M059J (cell line): ENCODE results near the gene TMED4. TPM values are rescaled to one million over a fixed set of nuclear protein-coding genes. Genes with fewer than 3 reads are reported as not detected.

ENCODE experiments used
- DNase-seq: peaks from one replicate; pipeline ENCODE4 v3.0.0-alpha.2; 2012; ENCODE audit warnings: low read depth
- total RNA-seq: library from RNA; depleted of rRNA; stranded (reverse); fragments of >200 nt; shearing (Covaris generic); gene quantifications from 2 replicates; pipeline ENCODE4 v1.2.3, GENCODE V29; 2014; rRNA removed

The TMED4 gene
- total RNA-seq, result 226 and 256 TPM in 2 replicates

DNA sequence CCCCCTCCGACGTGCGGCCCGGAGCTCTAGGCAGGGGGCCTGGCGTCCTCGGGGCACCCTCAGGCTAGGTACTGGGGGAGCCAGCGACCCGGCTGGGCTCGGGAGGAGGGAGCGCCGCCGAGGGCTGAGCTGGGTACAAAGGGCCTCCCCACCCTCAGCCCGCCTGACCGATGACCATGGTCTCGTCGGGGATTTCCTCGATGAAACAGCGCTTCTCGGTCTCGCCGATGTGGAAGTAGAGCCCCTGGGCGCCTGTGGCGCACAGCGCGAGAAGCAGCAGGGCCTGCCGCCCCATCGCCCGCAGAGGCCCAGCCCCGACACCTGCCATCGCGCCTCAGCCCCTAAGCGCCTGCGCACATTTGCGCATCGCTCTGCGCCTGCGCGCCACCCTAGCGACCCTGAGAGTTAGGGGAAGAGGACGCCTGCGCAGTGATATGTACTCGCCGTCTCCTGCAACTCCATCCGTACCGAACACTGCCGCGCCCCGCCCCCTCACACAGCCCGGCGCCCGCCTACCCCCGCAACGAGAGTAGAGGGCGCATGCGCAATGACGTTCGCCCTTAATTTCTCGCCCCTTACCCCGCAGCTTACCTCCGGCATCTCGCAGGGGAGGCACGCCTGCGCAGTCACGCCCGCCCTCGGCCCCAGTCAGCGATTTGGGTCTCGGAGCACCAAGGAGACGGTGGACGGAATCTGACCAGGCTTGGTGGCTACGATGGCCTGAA is at the start of gene TMED4:
Gene TMED4, minus strand, starts transcription at position 353 of the 725 bp plus-strand sequence. Its CDS starts 25 bp downstream, at position 328.
- peak; percentile 98 for DNase-seq

- DNase-seq, result peak; percentile 28
Observed at GRCh38 chr7:44631458-44632115, 49.6 kb upstream of the TMED4 start.

GRCh38 chr7:44630792-44631457 is 48.9 kb upstream of the TMED4 start:
- no peak for DNase-seq

DNA sequence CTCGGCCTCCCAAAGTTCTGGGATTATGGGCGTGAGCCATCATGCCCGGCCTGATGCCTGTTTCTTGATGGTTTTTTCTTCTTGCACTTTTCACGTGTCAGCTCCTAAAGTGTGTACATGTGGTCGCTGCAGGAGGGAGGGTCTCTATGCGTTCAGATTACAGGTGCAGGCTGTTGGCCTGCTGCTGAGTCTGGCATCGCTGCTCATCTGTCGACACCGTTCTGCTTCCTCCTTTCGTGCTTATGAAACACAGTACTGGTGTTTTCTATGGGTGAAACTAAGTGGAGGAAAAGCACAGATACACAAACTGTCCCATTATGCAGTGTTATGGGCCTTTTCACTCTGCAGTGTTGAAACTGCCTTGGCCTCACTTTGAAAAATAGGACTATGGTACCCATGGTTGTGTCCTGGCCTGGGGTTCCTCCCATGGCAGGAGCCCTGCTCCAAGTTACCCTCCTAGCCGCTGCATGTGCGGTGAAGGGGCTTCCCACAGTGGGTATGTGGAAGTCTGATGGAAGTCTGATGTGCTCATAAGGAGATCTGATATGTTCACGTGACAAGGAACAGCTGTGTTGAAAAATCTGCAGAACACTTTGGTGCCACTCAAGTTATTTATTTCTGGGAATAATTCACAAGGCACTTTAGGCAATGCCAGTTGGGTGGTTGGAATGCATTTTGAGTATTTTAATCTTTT is 47.9 kb upstream of the TMED4 start:
- no peak for DNase-seq

DNA sequence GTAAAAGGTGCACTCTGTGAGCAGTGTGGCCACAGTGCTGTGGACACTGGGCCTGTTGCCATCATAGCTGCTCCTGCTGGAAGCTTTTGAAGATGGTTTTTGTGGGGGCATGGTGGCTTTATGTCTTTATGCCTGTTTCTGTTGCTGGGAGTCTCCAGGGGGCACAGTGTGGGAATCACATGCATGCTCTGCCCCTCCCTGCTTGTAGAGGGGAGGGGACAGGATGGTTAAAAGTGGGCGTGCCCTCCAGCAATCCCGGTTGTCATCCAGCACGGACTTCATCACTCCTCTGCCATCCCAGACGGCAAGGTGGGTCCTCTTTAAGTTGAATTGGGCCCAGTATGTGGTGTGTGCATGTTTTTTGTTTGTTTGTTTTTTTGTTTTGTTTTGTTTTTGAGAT is 44.6 kb upstream of the TMED4 start:
- DNase-seq, result no peak

DNA sequence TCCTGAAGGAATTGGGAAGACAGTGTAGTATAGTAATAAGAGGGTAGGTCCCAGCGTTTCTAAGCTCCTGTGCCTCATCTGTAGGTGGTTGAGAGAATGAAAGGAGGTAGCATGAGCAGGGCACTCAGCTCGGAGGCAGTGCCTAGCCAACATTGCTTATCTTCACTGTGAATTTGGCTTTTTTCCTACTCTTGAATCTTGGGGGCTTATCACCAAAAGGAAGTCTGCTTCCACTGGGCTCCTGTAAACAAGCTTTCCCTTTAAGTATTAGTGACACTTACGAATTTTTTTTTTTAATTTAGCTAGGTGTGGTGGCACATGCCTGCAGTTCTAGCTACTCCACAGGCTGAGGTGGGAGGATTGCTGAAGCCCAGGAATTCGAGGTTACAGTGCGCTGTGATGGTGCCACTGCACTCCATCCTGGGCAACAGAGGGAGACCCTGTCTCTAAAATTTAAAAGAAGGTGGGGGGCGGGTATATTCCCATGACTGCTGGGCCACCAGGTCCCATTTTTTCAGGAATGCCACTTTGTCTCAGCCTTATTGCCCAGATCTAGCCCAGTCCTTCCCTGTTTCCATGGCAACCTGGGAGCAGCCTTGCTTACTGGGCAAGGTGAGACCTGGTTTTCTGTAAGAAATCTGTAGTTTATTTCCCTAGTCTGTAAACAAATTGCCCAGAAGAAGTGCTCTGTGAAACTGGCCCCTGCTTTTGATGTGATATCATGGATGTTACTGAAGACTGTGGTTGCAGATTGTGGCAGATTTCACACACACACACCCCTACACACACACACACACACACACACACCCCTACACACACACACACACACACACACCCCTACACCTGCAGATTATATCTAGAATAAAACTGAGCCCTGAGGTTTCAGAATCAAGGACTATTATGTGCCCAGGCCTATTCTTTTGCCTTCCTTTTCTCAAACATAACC is 43.8 kb upstream of the TMED4 start:
- DNase-seq, result peak; percentile 13

DNA sequence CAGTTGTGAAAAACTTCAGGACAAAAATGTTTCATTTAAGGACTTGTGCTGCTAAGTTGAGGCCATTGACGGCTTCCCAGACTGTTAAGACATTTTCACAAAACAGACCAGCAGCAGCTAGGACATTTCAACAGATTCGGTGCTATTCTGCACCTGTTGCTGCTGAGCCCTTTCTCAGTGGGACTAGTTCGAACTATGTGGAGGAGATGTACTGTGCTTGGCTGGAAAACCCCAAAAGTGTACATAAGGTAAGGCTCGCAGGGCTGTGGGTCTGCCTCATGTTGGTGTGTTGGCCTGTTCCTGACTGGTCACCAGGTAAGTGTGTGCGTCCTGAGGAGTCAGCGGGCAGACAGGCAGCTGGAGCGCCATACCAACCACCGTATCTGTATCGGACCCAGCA is 42.3 kb upstream of the TMED4 start:
- no peak for DNase-seq

DNA sequence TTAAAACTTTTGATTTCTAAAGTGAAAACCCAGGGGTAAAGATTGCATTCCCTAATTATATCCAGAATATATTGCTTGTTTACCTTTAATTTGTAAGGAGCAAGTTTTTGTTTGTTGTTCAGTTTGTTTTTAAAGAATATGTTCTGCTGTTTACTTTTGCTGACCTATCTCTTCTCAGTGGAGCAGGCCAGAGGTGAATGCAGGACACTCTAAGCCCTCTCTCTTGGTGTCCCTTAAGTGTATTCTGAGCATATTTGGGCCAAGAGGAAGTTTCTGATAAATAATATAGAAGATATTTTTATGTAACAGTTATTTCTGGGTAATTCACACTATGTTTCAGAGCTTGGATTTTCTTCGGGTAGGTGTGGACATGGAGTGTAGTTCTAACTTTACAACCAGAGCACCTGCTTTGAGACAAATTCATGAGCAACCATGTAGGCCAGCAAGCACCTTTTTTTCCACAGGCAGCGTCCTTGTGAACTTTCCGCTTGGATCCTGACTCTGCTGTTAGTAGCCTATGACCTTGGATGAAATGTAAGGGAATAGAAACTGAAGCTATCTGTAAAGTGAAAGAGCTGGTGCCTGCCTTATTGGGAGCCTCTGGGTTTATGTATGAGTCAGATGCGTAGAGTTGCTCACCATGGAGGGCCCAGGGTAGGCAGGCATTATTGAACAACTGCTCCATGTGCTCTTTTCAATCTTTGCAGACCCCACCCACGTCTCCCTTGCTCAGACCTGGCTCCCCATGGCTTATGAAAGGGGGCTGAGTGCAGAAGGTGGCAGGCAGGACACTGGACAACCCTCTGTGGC is 40.5 kb upstream of the TMED4 start:
- DNase-seq, result peak; percentile 53

GRCh38 chr7:44621750-44622103 is 39.7 kb upstream of the TMED4 start:
- DNase-seq, result no peak

DNA sequence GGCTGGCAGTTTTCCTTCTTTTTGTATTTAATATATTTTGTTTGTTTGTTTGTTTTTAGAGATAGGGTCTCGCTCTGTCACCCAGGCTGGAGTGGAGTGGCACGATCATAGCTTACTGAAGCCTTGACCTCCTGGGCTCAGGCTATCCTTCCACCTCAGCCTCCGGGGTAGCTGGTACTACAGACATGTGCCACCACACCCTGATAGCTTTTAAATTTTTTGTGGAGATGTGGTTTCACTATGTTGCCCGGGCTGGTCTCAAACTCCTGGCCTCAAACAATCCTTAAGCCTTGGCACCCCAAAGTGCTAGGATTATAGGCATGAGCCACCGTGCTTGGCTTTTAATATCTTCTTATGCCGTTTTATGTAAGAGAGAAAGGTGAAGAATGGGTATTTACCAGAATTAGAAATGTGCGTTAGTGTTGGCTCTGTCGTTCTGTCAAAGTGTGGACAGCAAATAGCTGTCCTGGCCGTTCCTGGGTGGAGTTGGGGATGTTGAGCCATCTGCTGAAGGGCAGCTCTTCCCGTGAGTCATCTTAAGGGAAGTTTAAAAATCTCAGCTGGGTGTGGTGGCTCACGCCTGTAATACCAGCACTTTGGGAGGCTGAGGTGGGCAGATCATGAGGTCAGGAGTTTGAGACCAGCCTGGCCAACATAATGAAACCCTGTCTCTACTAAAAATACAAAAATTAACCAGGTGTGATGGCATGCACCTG is 39.2 kb upstream of the TMED4 start:
- DNase-seq, result peak; percentile 22

DNA sequence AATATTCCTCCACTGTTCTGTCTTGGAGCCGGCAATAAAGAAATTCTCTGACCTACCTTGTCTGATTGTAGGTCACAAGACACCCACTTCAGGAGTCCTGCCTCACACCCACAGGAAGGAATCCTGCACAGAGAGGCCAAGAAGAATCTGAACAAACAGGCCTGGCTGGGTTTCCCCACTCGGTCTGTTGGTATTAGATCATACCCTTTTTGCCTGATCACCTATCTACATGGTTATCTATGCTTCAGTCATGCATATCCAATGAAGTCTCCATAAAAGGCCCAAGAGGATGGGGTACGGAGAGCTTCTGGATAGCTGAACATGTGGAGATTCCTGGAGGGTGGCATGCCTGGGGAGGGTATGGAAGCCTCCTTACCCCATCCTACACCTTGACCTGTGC is 36.7 kb upstream of the TMED4 start:
- no peak for DNase-seq

DNA sequence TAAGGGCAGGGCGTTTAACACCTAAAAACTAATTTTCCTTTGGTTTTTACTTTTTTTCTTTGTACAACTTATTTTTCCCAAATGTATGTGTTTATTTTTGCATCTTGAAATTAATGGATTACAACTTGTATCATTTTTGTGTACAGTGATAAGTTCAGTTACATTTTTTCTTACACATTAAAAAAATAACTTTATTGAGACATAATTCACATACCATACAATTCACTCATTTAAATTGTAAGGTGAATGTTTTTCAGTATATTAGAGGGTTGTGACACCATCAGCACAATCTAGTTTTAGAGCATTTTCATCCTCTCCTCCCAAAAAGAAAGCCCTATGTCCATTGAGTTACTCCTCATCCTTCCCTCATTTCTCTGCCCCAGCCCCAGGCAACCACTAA is 36.0 kb upstream of the TMED4 start:
- DNase-seq, result no peak

- peak; percentile 58 for DNase-seq
Observed at GRCh38 chr7:44617225-44617890, 35.3 kb upstream of the TMED4 start.

- DNase-seq, result no peak
Observed at GRCh38 chr7:44616545-44616944, 34.5 kb upstream of the TMED4 start.

DNA sequence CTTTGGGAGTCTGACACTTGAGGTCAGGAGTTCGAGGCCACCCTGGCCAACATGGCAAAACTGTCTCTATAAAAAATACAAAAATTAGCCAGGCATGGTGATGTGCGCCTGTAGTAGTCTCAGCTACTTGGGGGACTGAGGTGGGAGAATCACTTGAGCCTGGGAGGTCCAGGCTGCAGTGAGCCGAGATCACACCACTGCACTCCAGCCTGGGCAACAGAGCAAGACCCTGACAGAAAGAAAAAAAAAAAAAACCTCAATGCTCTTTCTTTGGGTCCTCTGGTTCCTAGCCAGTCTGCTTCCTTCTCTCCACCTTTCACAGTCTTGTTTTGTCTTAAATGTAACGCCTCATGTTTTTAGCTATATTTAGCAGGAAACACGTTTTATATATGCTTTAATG is 33.8 kb upstream of the TMED4 start:
- DNase-seq, result no peak

DNA sequence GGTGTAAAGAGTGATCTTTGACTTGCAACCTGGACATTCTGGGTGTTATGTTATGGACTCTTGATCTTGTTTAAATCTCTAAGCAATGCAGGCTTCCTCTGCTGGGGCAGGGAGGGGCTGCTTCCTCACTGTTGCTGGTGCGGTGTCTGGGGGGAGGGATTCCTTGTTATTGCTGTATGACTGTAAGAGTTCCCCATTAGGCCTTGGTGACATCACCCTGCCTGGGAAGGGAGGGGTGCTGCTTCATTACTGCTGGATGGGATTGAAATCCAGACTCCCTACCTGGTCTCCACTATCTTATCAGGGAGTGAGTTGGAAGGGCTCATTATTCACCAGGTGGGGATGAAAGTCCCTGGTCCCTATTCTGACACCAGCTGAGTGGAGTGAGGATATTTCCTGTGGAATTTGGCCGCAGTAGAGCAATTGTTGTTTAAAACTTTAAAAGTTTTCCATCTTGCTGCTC is 33.1 kb upstream of the TMED4 start:
- peak; percentile 42 for DNase-seq

DNA sequence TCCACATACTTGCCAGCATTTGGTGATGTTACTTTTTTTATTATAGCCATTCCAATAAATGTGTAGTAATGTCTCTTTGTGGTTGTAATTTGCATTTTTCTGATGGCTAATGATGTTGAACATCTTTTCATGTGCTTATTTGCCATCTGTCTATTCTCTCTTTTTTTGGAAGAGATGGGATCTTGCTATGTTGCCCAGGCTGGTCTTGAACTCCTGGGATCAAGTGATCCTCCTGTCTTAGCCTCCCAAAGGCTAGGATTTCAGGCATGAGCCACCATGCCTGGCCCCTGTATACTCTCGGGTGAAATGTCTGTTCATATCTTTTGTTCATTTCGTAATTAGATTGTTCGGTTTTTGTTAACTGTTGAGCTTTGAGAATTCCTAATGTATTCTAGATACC is 27.8 kb upstream of the TMED4 start:
- no peak for DNase-seq

GRCh38 chr7:44608916-44609648 is 27.1 kb upstream of the TMED4 start:
- peak; percentile 39 for DNase-seq
